HUES48 (cell line): ENCODE measurements around the gene IQSEC2.

ENCODE experiments used
- H3K27ac ChIP-seq: one replicate; pipeline ENCODE4 v1.7.0; 2013; ENCODE audit warnings: low read depth, low read length, inconsistent platforms
- H3K27me3 ChIP-seq: 2 replicates; pipeline ENCODE4 v1.6.1; 2013; ENCODE audit warnings: mild to moderate bottlenecking, low read length; ENCODE audit not compliant: control insufficient read depth, insufficient read depth
- H3K36me3 ChIP-seq: 2 replicates; pipeline ENCODE4 v1.6.1; 2013; ENCODE audit warnings: low read length; ENCODE audit not compliant: control insufficient read depth, insufficient read depth
- H3K4me1 ChIP-seq: 2 replicates; pipeline ENCODE4 v1.6.1; 2013; ENCODE audit warnings: mild to moderate bottlenecking, low read length; ENCODE audit not compliant: control insufficient read depth, insufficient read depth
- H3K4me3 ChIP-seq: 2 replicates; pipeline ENCODE4 v1.5.1; 2013; ENCODE audit warnings: mild to moderate bottlenecking, low read depth, low read length
- H3K9ac ChIP-seq: 2 replicates; pipeline ENCODE4 v1.6.1; 2013; ENCODE audit warnings: mild to moderate bottlenecking, low read depth, low read length, moderate library complexity
- H3K9me3 ChIP-seq: 2 replicates; pipeline ENCODE4 v1.6.1; 2013; ENCODE audit warnings: low read length; ENCODE audit not compliant: control insufficient read depth, insufficient read depth

Gene IQSEC2

DNA sequence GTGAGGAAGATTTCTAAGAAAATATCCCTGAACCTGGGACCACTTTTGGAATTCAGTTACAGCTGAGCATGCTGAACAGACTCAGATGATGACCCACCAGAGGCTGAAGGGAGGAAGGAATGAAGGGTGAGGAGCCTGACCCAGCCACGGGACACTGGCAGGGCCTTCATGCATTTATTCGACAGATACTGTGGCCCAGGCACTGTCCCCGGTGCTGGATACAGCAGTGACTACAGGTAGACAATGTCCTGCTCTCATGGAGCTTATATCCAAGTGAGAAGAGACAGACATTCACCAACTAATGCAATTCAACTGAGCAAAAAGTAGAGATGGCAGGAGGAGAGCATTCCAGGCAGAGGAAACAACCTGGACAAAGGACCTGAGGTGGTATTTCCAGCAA, 2.2 kb upstream of the IQSEC2 start:
- peaks cover 6% of the 10 kb centered on the region; the same call in 1 of the 2 replicates for H3K9me3 ChIP-seq
- H3K4me1 ChIP-seq, result peaks cover 14% of the 10 kb centered on the region; the same call in 1 of the 2 replicates
- 0 out of 2 replicates have a peak, but pooled peaks cover 4% of the 10 kb centered on the region for H3K36me3 ChIP-seq
- no peaks in the 10 kb centered on the region for H3K27me3 ChIP-seq
- H3K27ac ChIP-seq, result no peak overlapping the region
- H3K9ac ChIP-seq, result no peak overlapping the region
- H3K4me3 ChIP-seq, result no peak overlapping the region

- Histone ChIP-seq H3K4me1 (peaks cover 11% of the 10 kb centered on the region; the same call in 1 of the 2 replicates), H3K4me3 (no peak overlapping the region)
Measured at GRCh38 chrX:53283099-53283498, 1.7 kb upstream of the IQSEC2 start.

DNA sequence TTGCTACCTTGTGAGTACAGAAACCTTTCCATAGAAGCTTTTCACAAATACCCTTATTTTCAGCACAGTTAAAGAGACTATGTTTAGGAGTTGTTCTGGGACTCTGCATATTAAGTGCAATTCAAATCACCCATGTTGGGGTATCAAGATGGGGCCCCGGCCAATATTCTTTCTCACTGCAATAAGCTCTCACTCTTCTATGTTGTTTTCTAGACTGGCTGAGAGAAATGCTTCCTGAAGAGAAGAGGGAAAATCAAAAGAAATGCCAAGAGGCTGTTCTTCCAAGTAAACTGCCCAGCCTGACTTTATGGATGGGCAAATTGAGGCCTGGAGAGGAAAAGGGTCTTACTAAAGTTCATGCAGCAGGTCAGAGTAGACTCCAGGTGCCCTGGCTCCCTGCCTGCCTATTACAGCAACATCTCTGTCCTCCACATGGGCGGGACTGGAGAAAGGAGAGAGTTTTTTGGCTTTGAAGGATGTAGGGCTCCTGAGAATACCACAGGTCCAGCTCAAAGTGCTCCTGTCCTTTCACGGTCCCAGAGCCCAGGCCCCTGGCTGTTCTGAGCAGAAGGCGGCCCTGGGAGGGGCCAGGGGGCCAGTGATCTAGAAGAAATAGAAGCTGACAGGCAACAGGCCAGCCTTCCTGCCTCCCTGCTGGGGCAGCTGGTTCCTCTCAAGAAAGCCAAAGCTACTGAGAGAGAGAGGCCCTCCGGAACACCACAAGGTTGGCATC, 745 bp upstream of the IQSEC2 start:
- H3K4me3 ChIP-seq, result no peak overlapping the region
- H3K9me3 ChIP-seq, result 0 out of 2 replicates have a peak, but pooled peaks cover 6% of the 10 kb centered on the region
- H3K4me1 ChIP-seq, result peaks cover 11% of the 10 kb centered on the region; the same call in 1 of the 2 replicates
- 0 out of 2 replicates have a peak, but pooled peaks cover under 1% of the 10 kb centered on the region for H3K36me3 ChIP-seq
- no peak overlapping the region for H3K9ac ChIP-seq
- H3K27me3 ChIP-seq, result no peaks in the 10 kb centered on the region
- no peak overlapping the region for H3K27ac ChIP-seq

More at GRCh38 chrX:53283099-53283498, 1.7 kb upstream of the IQSEC2 start:
- Histone ChIP-seq H3K9me3 (peaks cover 6% of the 10 kb centered on the region; the same call in 1 of the 2 replicates), H3K27me3 (no peaks in the 10 kb centered on the region), H3K9ac (no peak overlapping the region), H3K27ac (no peak overlapping the region), H3K36me3 (0 out of 2 replicates have a peak, but pooled peaks cover 4% of the 10 kb centered on the region)

GRCh38 chrX:53280331-53281320, 758 bp downstream of the IQSEC2 start:
- H3K36me3 ChIP-seq, result no peaks in the 10 kb centered on the region
- H3K27ac ChIP-seq, result peak overlapping the region; percentile 59
- 0 out of 2 replicates have a peak, but pooled peaks cover 2% of the 10 kb centered on the region for H3K9me3 ChIP-seq
- peaks cover 11% of the 10 kb centered on the region; the same call in 1 of the 2 replicates for H3K4me1 ChIP-seq
- no peak overlapping the region for H3K9ac ChIP-seq
- peak overlapping the region; percentile 37; the same call in 1 of the 2 replicates for H3K4me3 ChIP-seq
- no peaks in the 10 kb centered on the region for H3K27me3 ChIP-seq

DNA sequence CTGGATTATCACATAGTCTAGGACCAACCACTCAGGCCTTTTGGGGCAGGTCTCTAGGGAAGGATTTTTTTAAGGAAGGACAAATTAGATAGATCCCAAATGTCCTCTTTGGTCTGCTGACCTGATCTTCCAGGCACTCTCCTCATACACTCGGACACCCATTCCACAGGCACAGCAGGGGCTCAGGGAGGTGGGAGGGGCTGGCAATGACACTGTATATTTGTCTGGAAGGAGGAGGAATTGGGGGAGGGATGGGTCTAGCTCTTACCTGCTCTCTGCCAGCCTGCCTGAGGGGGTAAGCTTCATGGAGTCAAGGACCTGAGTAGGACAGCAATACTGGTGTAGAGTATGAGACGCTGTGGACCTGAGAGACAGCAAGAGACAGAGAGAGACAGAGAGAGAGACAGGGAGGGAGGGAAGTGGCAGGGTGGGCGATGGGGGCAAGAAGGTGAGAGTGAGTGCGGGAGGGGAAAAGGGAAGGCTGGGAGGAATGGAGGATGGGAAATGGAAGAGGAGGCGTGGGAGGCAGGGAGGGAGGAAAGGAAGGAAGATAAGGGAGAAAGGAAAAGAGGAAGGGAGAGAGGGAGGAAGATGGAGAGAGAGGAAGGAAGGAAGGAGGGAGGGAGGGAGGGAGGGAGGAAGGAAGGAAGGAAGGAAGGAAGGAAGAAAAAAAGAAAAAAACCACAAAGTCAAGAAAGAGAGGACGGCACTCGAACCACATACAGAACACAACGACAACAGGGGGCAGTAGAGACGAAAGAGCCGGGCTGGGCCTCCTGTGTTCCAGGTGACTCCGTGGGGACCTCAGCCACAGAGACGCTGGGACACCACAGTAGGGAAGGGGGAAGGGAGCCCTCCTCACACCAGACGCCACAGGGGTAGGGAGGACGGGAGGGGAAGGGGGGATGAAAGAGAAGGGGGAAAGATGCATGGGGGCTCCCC, 1.8 kb downstream of the IQSEC2 start:
- Histone ChIP-seq H3K4me3 (no peak overlapping the region), H3K9ac (no peak overlapping the region), H3K36me3 (no peaks in the 10 kb centered on the region), H3K9me3 (peaks cover 5% of the 10 kb centered on the region; the same call in 1 of the 2 replicates), H3K4me1 (peaks cover 11% of the 10 kb centered on the region; the same call in 1 of the 2 replicates), H3K27ac (no peak overlapping the region), H3K27me3 (no peaks in the 10 kb centered on the region)

DNA sequence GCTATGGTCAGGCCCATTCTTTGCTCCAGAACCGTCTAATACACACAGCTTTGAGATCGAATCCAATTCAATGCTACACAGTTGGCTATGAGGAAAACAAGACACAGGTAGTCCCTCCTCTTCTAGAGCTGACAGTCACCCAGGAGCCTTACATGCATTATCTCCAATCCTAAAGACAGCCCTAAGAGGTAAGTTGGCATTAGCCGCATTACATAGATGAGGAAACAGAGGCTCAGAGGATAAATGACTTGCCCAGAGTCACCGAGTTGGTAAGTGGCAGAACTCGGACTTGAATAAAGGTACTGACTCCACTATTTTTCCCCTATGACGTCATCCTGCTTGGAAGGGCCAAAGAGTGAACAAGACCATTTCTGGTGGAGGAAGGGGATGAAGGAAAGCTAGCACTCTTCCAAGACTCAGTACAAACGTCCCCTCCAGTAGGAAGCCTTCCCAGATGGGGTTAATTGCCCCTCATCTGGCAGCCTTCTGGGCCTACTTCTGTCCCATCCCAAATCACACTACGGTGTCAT, 8.5 kb downstream of the IQSEC2 start:
- H3K9me3 ChIP-seq, result peaks cover 8% of the 10 kb centered on the region; the same call in 1 of the 2 replicates
- H3K4me1 ChIP-seq, result no peaks in the 10 kb centered on the region
- no peak overlapping the region for H3K9ac ChIP-seq
- no peak overlapping the region for H3K4me3 ChIP-seq
- no peaks in the 10 kb centered on the region for H3K36me3 ChIP-seq
- no peak overlapping the region for H3K27ac ChIP-seq
- H3K27me3 ChIP-seq, result no peaks in the 10 kb centered on the region

DNA sequence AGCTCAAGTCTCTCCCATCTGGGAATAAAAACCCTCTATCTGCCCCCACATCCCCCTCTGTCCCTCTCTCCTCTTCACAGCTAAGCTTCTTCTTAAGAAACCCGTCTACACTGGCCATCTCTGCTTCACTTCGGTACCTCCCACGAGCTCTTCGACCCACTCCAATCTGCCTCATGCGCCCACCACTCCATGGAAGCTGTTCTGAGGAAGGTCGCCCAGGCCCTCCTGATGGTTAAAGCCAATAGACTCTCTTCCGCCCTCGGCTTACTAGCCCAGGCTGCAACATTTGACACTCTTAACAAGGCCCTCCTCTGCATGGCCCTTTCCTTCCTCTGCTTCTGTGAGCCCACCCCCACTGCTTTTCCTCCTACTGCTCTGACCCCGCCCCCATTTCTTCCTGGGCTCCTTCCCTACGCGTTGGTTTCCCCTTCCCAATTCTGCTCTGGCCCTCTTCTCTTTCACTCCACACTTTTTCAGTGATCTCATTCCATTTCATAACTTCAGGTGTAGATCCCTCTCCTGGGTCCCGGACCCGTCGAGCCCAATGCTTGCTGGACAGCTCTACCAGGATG, 11.8 kb downstream of the IQSEC2 start:
- Histone ChIP-seq H3K27me3 (no peaks in the 10 kb centered on the region), H3K27ac (no peak overlapping the region), H3K36me3 (no peaks in the 10 kb centered on the region), H3K9me3 (0 out of 2 replicates have a peak, but pooled peaks cover 6% of the 10 kb centered on the region), H3K9ac (no peak overlapping the region), H3K4me1 (no peaks in the 10 kb centered on the region), H3K4me3 (no peak overlapping the region)

- Histone ChIP-seq H3K36me3 (no peaks in the 10 kb centered on the region), H3K4me3 (no peak overlapping the region), H3K4me1 (no peaks in the 10 kb centered on the region; the same call in 1 of the 2 replicates), H3K27ac (no peak overlapping the region), H3K9ac (no peak overlapping the region), H3K9me3 (0 out of 2 replicates have a peak, but pooled peaks cover 14% of the 10 kb centered on the region), H3K27me3 (no peaks in the 10 kb centered on the region)
Measured at GRCh38 chrX:53268173-53268572, 13.2 kb downstream of the IQSEC2 start.

GRCh38 chrX:53266914-53267313, 14.5 kb downstream of the IQSEC2 start:
- no peak overlapping the region for H3K27ac ChIP-seq
- no peaks in the 10 kb centered on the region for H3K27me3 ChIP-seq
- 0 out of 2 replicates have a peak, but pooled peaks cover 9% of the 10 kb centered on the region for H3K9me3 ChIP-seq
- H3K9ac ChIP-seq, result no peak overlapping the region
- H3K4me1 ChIP-seq, result no peaks in the 10 kb centered on the region; the same call in 1 of the 2 replicates
- no peaks in the 10 kb centered on the region for H3K36me3 ChIP-seq
- H3K4me3 ChIP-seq, result no peak overlapping the region
